GM21717 (cell line): ENCODE measurements around the gene MRPS10.
"Not testable (repeated sequence)": the region's sequence is repeated elsewhere in the genome, so short reads cannot be mapped to it uniquely, and the experiment has no call there.

Source experiments
- ATAC-seq: cut with Tn5 transposase; IDR thresholded peaks from one replicate; pipeline ENCODE4 v1.9.1; 2021; ENCODE audit warnings: mild to moderate bottlenecking, moderate library complexity; ENCODE audit not compliant: unreplicated experiment

Gene MRPS10

GRCh38 chr6:42179261-42179944 lies 38.3 kb downstream of the MRPS10 start:
- ATAC-seq = no peak

DNA sequence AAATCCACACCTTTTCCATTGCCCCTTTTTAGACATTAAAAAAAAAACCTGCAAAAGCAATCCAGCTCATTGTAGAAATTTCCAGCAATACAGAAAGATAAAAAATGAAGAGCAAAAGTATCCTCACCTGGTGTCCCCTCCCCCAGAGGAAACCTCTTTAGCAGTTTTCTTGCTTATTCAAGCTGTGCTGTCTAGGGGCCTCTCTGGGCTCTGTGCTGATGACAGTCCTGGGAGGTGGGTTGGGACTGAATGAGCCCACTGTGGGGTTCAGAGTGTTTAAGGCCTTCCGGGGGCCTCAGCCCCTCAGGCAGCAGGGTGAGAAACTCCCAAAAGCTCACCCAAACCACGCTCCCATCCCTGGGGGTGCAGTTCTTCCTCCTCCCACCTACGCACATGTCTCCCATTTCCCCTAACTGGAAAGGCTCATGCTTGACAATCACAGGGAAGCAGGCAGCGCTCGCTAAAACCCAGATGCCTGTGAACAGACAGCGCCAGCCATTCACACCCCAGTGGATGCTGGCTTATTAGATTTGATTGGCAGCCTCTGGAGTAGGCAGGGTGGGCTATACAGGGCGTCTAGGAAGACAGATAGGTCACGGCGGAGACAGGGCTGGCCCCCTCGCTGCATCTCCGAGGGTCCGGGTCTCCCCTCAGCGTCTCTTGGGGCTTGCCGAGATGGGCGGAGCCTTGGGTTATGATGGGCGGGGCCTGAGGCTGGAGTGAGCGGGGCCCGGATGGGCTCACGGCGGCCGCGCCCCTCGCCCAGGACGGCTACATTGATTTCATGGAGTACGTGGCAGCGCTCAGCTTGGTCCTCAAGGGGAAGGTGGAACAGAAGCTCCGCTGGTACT lies 39.9 kb downstream of the MRPS10 start:
- no peak for ATAC-seq

DNA sequence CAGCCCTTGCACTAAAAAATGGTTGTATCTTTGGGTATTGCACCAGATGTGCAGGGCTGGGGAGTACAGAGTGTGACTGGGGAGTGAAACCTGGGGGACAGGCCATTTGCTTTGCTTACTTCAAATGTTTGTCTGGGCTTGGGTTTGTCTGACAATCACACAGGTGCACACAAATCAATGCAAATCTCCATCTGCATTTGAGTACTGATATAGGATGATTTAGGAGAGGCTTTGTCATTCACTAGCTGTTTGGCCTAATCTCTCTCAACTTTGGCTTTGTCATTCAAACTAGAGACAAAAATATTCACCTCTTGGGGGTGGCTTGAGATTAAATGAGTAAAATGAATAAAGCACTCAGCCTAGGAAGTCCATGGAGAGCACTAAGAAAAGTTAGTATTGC lies 40.7 kb downstream of the MRPS10 start:
- no peak for ATAC-seq

GRCh38 chr6:42175860-42176259 lies 41.8 kb downstream of the MRPS10 start:
- no peak for ATAC-seq

GRCh38 chr6:42173101-42173500 lies 44.6 kb downstream of the MRPS10 start, which contains the start of gene GUCA1A:
Gene GUCA1A (plus strand): TSS chr6:42173364. CDS start chr6:42173614, 250 bp downstream.
- no peak for ATAC-seq

GRCh38 chr6:42171813-42172581 lies 45.7 kb downstream of the MRPS10 start:
- no peak for ATAC-seq

- not testable (repeated sequence) for ATAC-seq
Measured at GRCh38 chr6:42169780-42170179, 47.9 kb downstream of the MRPS10 start.

GRCh38 chr6:42168650-42169049 lies 49.0 kb downstream of the MRPS10 start:
- no peak for ATAC-seq

DNA sequence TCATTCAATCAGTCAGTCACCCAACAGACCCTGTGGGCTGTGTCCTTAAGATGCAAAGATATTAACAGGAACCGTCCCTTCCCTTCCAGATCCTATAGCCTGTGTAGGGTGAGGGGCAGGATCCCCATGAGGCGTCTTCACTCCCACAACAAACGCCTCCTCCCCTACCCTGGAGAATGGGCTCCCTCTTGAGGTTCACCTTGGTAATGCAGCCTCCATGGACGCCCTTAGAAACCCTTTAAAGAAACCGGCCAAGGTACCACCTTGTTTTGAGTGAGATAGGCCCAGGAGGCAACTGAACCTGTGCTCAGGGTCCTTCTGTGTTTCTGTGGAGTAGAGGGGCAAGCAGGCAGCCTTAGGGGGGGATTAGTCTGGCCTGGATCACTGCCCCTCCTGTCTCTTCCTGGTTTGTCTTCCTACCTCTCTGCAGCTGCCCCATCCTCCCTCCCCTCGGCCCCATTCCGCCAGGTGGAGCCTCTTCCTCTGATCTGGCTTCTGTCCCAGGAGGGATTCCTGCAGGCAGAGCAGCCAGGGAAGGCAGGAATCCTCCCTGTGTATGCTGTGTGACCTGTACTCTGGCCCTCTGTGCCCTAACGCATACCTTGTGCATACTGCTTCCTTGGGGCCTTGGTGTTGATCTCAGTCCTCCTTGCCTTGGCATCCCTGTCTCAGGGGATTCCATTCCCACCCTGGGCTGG lies 51.1 kb downstream of the MRPS10 start:
- no peak for ATAC-seq

DNA sequence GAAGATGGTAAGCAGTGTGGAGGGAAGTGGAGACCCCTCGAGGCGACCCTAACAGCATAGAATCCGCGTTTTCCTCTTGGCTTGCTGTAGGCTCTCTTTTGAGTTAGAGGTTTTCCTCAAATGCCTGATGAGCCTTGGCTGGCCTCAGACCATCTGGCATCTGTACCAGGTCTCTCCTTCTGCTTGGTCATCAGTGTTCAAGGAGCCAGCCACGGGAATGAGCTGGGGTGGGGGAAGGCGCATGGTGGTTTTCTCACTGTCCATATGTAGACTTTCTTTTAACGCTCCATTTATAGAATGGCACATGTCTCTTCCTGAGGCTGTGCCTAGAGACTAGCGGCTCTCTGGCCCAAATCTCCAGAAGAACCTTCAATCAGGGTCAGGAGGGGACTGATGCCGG lies 52.6 kb downstream of the MRPS10 start:
- ATAC-seq = no peak

DNA sequence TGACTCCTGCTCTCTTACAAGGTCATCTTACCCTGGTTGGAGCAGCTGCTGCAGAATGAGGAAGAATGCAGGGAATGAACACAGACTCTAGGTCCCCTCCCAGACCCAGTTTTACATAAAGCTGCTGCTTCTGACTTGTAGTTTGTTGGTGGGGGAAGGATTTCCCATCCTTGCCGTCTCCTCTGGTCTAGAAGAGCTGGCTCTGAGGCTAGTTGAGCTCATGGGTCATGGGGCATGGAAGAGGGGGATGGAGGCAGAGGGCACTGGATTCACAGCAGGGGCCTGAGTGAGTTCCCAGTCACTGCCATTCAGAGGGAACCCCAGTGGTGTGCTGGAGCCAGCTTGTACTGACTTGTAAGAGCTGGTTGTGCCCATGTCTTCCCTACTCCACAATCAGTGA lies 53.7 kb downstream of the MRPS10 start:
- ATAC-seq = no peak

DNA sequence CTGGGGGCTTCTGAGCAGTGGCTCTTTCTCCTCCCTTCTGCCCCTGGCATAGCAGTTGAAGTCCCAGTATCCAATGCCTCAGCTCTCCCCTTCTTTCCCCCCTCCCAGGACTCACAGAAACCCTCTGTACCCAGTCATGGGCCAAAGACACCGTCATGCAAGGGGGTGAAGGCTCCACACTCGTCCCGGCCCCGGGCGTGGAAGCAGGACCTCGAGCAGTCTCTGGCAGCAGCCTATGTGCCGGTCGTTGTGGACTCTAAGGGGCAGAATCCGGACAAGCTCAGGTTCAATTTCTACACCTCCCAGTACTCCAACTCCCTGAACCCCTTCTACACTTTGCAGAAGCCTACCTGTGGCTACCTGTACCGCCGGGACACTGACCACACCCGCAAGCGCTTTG lies 54.8 kb downstream of the MRPS10 start:
- no peak for ATAC-seq

DNA sequence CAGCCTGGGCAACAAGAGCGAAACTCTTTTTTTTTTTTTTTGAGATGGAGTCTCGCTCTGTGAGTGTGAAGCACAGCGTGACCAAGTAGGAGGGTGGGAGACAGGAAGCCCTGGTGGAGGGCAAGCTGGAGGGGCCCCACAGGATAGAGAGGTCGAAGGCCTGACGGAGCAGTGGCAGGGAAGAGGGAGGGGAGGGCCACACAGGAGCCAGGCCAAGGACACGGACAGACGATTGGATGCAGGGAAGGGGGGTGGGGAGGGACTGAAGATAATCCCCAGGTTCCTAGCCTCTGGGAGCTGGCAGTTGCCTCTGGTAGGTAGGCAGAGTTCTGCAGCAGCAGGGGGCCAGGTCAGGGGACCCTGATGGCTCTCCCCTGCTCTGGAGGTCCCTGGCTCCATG lies 55.3 kb downstream of the MRPS10 start:
- ATAC-seq = no peak

GRCh38 chr6:42159431-42160024 lies 58.1 kb downstream of the MRPS10 start:
- ATAC-seq = no peak

- ATAC-seq = no peak
Measured at GRCh38 chr6:42158631-42159030, 59.0 kb downstream of the MRPS10 start.

DNA sequence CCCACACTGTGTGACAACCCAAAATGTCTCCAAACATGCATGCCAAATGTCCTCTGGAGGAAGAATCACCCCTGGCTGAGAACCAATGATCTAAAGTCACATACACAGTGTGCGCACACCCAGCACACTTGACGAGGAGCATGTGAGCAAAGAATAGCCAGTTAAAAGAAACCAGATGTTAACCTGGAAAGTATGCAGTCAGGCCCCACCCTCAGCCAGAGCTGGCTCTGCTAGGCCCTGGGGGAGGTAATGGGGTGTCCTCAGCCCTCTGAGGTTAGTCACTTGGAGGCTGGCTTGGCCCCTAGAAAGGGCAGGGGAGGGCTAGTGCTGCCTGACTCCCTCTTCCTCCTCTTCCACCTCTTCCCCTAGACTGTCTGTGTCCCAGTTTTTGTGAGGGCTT lies 59.6 kb downstream of the MRPS10 start:
- ATAC-seq = no peak
